Adrenal gland (tissue), 12 donors: ENCODE results near the gene ARHGAP6. TPM values are rescaled to one million over a fixed set of nuclear protein-coding genes. Genes with fewer than 3 reads are reported as not detected.

Experiments used
- DNase-seq, 7 donors: peaks; one replicate each; pipeline ENCODE4 v3.0.0-alpha.2; 2019 to 2020
- H3K27ac ChIP-seq, 5 donors: fragments of 200-600 bp; sonication (generic) in 4 of 5; 1 replicate in 3 of 5; 2 replicates in 2 of 5; pipeline versions ENCODE4 v1.5.1 to v1.8.0; 2016 to 2020; ENCODE audit warnings: mild to moderate bottlenecking in 1 of 5
- H3K27me3 ChIP-seq: fragments of 200-600 bp; 2 replicates; pipeline ENCODE4 v1.8.0; 2021
- H3K36me3 ChIP-seq, 2 donors: fragments of 200-600 bp; replicated peaks in 1 of 2; 1 replicate in 1 of 2; 2 replicates in 1 of 2; pipeline versions ENCODE4 v1.5.1 to v1.8.0; 2018 to 2022
- H3K4me1 ChIP-seq, 2 donors: fragments of 200-600 bp; replicated peaks in 1 of 2; 1 replicate in 1 of 2; 2 replicates in 1 of 2; pipeline versions ENCODE4 v1.5.1 to v1.8.0; 2018 to 2021
- H3K4me3 ChIP-seq, 4 donors: fragments of 200-600 bp; sonication (generic) in 3 of 4; one replicate each; pipeline ENCODE4 v1.5.1; 2016 to 2018
- H3K9me3 ChIP-seq, 3 donors: fragments of 200-600 bp; sonication (generic) in 1 of 3; replicated peaks in 1 of 3; 1 replicate in 2 of 3; 2 replicates in 1 of 3; pipeline versions ENCODE4 v1.5.1 to v1.8.0; 2016 to 2021
- CTCF ChIP-seq, 6 experiments: fragments of 450-650 bp in 4 of 6; fragments of 200-600 bp in 2 of 6; sonication (generic) in 1 of 6; IDR thresholded peaks; 1 replicate in 5 of 6; 2 replicates in 1 of 6; pipeline versions ENCODE4 v1.5.1 to v1.8.0; 2016 to 2021; ENCODE audit warnings: antibody characterized with exemption in 6 of 6, mild to moderate bottlenecking in 2 of 6, moderate library complexity in 1 of 6
- POLR2A ChIP-seq, 2 donors: fragments of 450-650 bp; IDR thresholded peaks; one replicate each; pipeline ENCODE4 v1.6.1; 2017; ENCODE audit warnings: antibody characterized with exemption in 2 of 2, mild to moderate bottlenecking in 2 of 2, moderate library complexity in 1 of 2
- WGBS, 4 donors: extraction: QIAGEN DNeasy Blood & Tissue Kit in 2 of 4; methylation state at CpG; one replicate each; pipeline versions ENCODE4 v1.1.5 to v1.1.7; 2013 to 2017; 5-methylcytosine and 5-hydroxymethylcytosine counted together
- intact Hi-C, 2 donors: fragments of 100-400 bp; cut with DNase I; formaldehyde crosslinking; loops; one replicate each; pipeline versions ENCODE4 v1.14.1 to v1.15.0; 2022 to 2023
- polyA plus RNA-seq, 3 donors: library from polyadenylated mRNA; stranded (reverse); fragments of 200-250 nt in 2 of 3; fragments of 350-450 nt in 1 of 3; fragmentation: Illumina TruSeq in 1 of 3; extraction: RNeasy Lipid Tissue Mini Kit (QIAGEN cat#74804) in 1 of 3; gene quantifications; one replicate each; pipeline ENCODE4 v1.2.3, GENCODE V29; 2013 to 2014
- total RNA-seq, 9 donors: library from RNA; depleted of rRNA in 4 of 9; stranded (reverse); fragments of >200 nt in 4 of 9; fragments of 120-200 nt in 1 of 9; fragmentation: NEBNext Ultra II Directional in 1 of 9; extraction: Animal tissue kit (Norgen Biotek cat#: 25700) in 1 of 9; gene quantifications; one replicate each; pipeline versions ENCODE4 v1.1.0 to v1.2.4, GENCODE V29; 2013 to 2023
- donor health status: healthy with polysubstance abuse.
- donor health status: Bipolar disorder and iron deficiency.
- donor health status: DM: yes; HTN: yes; CAD: no.
- donor health status: DM: no; HTN: no; CAD: no.
- donor health status: DM: no; HTN: no; CAD: no.
- donor health status: DM: yes; HTN: yes; CAD: no.

ARHGAP6 gene
- total and polyA plus RNA-seq, 12 donors: 0.78 to 4.2 (median 2.7) TPM

- TF ChIP-seq CTCF (IDR thresholded peaks at IDR 0.05) (no peak), POLR2A (IDR thresholded peaks at IDR 0.05) (no peak)
- Histone ChIP-seq H3K36me3 (no peaks in the 10 kb centered on the region), H3K4me1 (no peaks in the 10 kb centered on the region), H3K9me3 (no peaks in the 10 kb centered on the region), H3K27me3 (no peaks in the 10 kb centered on the region), H3K4me3 (no peak overlapping the region), H3K27ac (no peak overlapping the region)
- intact Hi-C loops: no loop called here
- DNase-seq: no peak
- WGBS, 4 donors: 30 to 36% (median 35%) methylated on average over 5 of the region's 5 CpGs
Observed at GRCh38 chrX:11329021-11329420, 336.7 kb downstream of the ARHGAP6 start.

- WGBS, 4 donors: 51 to 71% (median 66%) methylated on average over 3 of the region's 3 CpGs
- Histone ChIP-seq H3K27me3 (no peaks in the 10 kb centered on the region), H3K9me3 (no peaks in the 10 kb centered on the region), H3K27ac (no peak overlapping the region), H3K4me3 (no peak overlapping the region), H3K36me3 (no peaks in the 10 kb centered on the region), H3K4me1 (no peaks in the 10 kb centered on the region)
- no peak for DNase-seq
- intact Hi-C loops: no loop called here
- TF ChIP-seq POLR2A (IDR thresholded peaks at IDR 0.05): no peak
- TF ChIP-seq CTCF (IDR thresholded peaks at IDR 0.05): no peak
Observed at GRCh38 chrX:11328134-11328533, 337.6 kb downstream of the ARHGAP6 start.

- 63 to 87% (median 69%) methylated on average over 2 of the region's 2 CpGs for WGBS, 4 donors
- Histone ChIP-seq H3K27ac (no peak overlapping the region), H3K36me3 (no peaks in the 10 kb centered on the region), H3K4me1 (no peaks in the 10 kb centered on the region), H3K27me3 (no peaks in the 10 kb centered on the region), H3K4me3 (no peak overlapping the region), H3K9me3 (no peaks in the 10 kb centered on the region)
- intact Hi-C loops: no loop called here
- TF ChIP-seq CTCF (IDR thresholded peaks at IDR 0.05) (no peak), POLR2A (IDR thresholded peaks at IDR 0.05) (no peak)
- no peak for DNase-seq
Observed at GRCh38 chrX:11321986-11322385, 343.7 kb downstream of the ARHGAP6 start.

- 66 to 80% (median 72%) methylated on average over 7 of the region's 7 CpGs for WGBS, 4 donors
- H3K27ac ChIP-seq: no peak overlapping the region
- TF ChIP-seq POLR2A (IDR thresholded peaks at IDR 0.05) (no peak), CTCF (IDR thresholded peaks at IDR 0.05) (no peak)
- no peak overlapping the region for H3K4me3 ChIP-seq
- DNase-seq: no peak
- H3K4me1 ChIP-seq: no peaks in the 10 kb centered on the region
- H3K36me3 ChIP-seq: no peaks in the 10 kb centered on the region
- intact Hi-C loops: no loop called here
- peaks cover 0 to 3% (median 0%) of the 10 kb centered on the region in 3 donors for H3K9me3 ChIP-seq
- no peaks in the 10 kb centered on the region for H3K27me3 ChIP-seq
Observed at GRCh38 chrX:11319806-11320520, 345.8 kb downstream of the ARHGAP6 start.
